Progenitor cell of endocrine pancreas (in vitro differentiated cells): ENCODE data around the gene ANKS1A. TPM values are rescaled to one million over a fixed set of nuclear protein-coding genes. Genes with fewer than 3 reads are reported as not detected.

Experiments used
- DNase-seq: peaks from one replicate; pipeline ENCODE4 v3.0.0; 2021; ENCODE audit warnings: low spot score; ENCODE audit not compliant: unreplicated experiment
- H3K27ac Mint-ChIP-seq: 2 replicates; pipeline ENCODE4 v1.8.0; 2021; ENCODE audit warnings: mild to moderate bottlenecking, moderate library complexity, mixed read lengths
- H3K27me3 Mint-ChIP-seq: 2 replicates; pipeline ENCODE4 v1.8.0; 2021; ENCODE audit warnings: mixed read lengths
- H3K36me3 Mint-ChIP-seq: 2 replicates; pipeline ENCODE4 v1.8.0; 2022; ENCODE audit warnings: mixed read lengths; ENCODE audit not compliant: insufficient read depth
- H3K4me1 Mint-ChIP-seq: 2 replicates; pipeline ENCODE4 v1.8.0; 2021; ENCODE audit warnings: low read depth, mixed read lengths
- H3K4me3 Mint-ChIP-seq: 2 replicates; pipeline ENCODE4 v1.8.0; 2021; ENCODE audit warnings: low read depth, mild to moderate bottlenecking, moderate library complexity, mixed read lengths
- H3K9me3 Mint-ChIP-seq: 2 replicates; pipeline ENCODE4 v1.8.0; 2021; ENCODE audit warnings: low read depth, mixed read lengths
- CTCF ChIP-seq: fragments of 200-600 bp; sonication (generic); IDR thresholded peaks from one replicate; pipeline ENCODE4 v1.5.0; 2021; ENCODE audit warnings: antibody characterized with exemption, mild to moderate bottlenecking; ENCODE audit not compliant: unreplicated experiment
- total RNA-seq: library from RNA; stranded (reverse); gene quantifications from 2 replicates; pipeline ENCODE4 v1.2.1, GENCODE V29; 2021

ANKS1A gene
- total RNA-seq, 1 donor from 2014 or later, result 36.4 TPM

DNA sequence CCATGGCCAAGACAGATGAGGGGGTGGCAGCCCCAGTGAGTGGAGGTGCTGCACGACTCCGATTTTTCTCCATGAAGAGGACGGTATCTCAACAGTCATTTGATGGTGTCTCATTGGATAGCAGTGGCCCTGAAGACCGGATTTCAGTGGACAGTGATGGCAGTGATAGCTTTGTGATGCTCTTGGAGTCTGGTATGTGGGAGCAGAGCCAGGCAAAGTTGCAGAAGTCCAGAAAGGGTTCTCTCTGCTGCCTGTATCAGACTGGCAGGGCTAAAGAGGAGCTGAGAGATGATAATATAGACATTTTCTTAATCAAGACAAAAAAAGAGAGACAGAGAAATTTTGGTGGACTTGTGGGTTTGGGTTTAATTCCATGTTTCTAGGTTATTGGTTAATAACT, 25.0 kb upstream of the ANKS1A start:
- H3K9me3 Mint-ChIP-seq, result no peaks in the 10 kb centered on the region
- DNase-seq, result no peak
- H3K36me3 Mint-ChIP-seq, result peaks cover 13% of the 10 kb centered on the region
- no peaks in the 10 kb centered on the region for H3K4me1 Mint-ChIP-seq
- no peak overlapping the region for H3K27ac Mint-ChIP-seq
- no peak overlapping the region for H3K4me3 Mint-ChIP-seq
- TF ChIP-seq CTCF, result no peak
- H3K27me3 Mint-ChIP-seq, result no peaks in the 10 kb centered on the region

DNA sequence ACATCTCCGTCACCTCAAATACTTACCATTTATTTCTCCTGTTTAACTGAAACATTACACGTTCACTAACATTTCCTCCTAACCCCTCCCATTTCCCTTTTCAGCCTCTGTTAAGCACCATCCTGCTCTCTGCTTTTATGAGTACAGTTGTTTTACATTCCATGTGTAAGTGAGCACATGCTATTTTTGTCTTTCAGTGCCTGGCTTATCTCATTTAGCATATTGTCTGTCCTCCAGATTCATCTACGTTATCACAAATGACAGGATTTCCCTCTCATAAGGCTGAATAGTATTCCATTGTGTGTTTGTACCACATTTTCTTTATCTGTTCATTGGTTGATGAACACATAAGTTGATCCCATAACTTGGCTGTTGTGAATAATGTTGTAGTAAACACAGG, 23.9 kb upstream of the ANKS1A start:
- Mint-ChIP-seq H3K9me3 (no peaks in the 10 kb centered on the region), H3K4me3 (no peak overlapping the region), H3K27ac (no peak overlapping the region), H3K27me3 (no peaks in the 10 kb centered on the region), H3K4me1 (no peaks in the 10 kb centered on the region), H3K36me3 (peaks cover 14% of the 10 kb centered on the region)
- no peak for DNase-seq
- TF ChIP-seq CTCF, result no peak

- Mint-ChIP-seq H3K27ac (no peak overlapping the region), H3K9me3 (no peaks in the 10 kb centered on the region), H3K4me1 (no peaks in the 10 kb centered on the region), H3K4me3 (no peak overlapping the region), H3K27me3 (no peaks in the 10 kb centered on the region), H3K36me3 (peaks cover 16% of the 10 kb centered on the region)
- no peak for DNase-seq
- TF ChIP-seq CTCF, result no peak
Measured at GRCh38 chr6:34866509-34866908, 22.5 kb upstream of the ANKS1A start.

DNA sequence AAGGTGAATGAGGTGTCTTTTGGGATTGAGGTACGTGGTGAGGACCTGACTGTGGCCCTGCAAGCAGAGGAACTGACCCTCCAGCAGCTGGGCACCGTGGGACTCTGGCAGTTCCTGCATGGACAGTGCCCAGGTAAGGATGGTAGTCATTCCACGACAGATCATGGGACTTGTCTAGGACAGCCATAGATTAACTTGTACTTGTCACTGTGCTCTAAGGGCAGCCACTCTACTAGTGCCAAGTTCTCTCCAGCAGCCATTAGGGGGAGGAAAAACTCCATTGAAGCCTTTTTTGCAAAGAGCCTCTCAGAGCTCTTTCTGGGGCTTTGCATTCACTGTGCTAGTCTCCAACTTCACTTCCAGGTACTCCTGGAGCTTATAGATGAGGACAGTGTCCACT, 21.6 kb upstream of the ANKS1A start:
- no peaks in the 10 kb centered on the region for H3K4me1 Mint-ChIP-seq
- DNase-seq, result no peak
- TF ChIP-seq CTCF, result no peak
- H3K27ac Mint-ChIP-seq, result no peak overlapping the region
- no peaks in the 10 kb centered on the region for H3K27me3 Mint-ChIP-seq
- peaks cover 20% of the 10 kb centered on the region for H3K36me3 Mint-ChIP-seq
- no peaks in the 10 kb centered on the region for H3K9me3 Mint-ChIP-seq
- H3K4me3 Mint-ChIP-seq, result no peak overlapping the region

DNA sequence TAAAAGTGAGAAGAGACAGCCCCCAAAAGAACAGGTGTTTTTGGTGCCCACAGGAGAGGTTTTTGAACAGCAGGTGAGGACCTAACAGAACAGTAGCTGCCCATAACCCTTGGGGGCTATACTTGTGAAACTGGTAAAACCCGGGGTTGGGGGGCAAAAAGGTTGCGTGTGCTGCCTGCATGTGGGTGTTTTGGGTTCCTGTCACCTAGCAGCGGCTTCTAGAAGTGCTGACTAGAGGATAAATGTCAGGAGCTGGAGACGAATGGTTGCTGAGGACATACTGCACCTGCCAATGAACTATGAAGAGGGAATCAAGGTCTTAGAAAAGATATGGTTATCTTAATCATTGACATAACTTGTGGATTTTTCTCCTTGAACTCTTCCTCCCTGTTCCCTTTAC, 17.2 kb upstream of the ANKS1A start:
- TF ChIP-seq CTCF, result no peak
- Mint-ChIP-seq H3K27ac (no peak overlapping the region), H3K36me3 (peaks cover 15% of the 10 kb centered on the region), H3K4me1 (no peaks in the 10 kb centered on the region), H3K27me3 (no peaks in the 10 kb centered on the region), H3K4me3 (no peak overlapping the region), H3K9me3 (no peaks in the 10 kb centered on the region)
- no peak for DNase-seq
